Smooth muscle cell (in vitro differentiated cells): ENCODE data around the gene GRIN2D. TPM values are rescaled to one million over a fixed set of nuclear protein-coding genes. Genes with fewer than 3 reads are reported as not detected.

Source experiments
- DNase-seq: peaks from one replicate; lab custom pipeline; 2025; ENCODE audit not compliant: unreplicated experiment; lab: John Stamatoyannopoulos, UW
- H2AFZ ChIP-seq: fragments of 200-600 bp; sonication (generic); 2 replicates; pipeline ENCODE4 v1.6.0; 2016; ENCODE audit warnings: antibody characterized with exemption, low read depth, mild to moderate bottlenecking
- H3F3A ChIP-seq: fragments of 200-600 bp; sonication (generic); 2 replicates; pipeline ENCODE4 v1.6.0; 2017; ENCODE audit warnings: antibody characterized with exemption, low read depth
- H3K27ac ChIP-seq: fragments of 200-600 bp; sonication (generic); 2 replicates; pipeline ENCODE4 v1.5.1; 2016; ENCODE audit warnings: low read depth, mild to moderate bottlenecking
- H3K27me3 ChIP-seq: fragments of 200-600 bp; sonication (generic); 2 replicates; pipeline ENCODE4 v1.6.1; 2016; ENCODE audit warnings: low read depth, mild to moderate bottlenecking
- H3K36me3 ChIP-seq: fragments of 200-600 bp; sonication (generic); 2 replicates; pipeline ENCODE4 v1.5.1; 2016; ENCODE audit warnings: low read depth
- H3K4me1 ChIP-seq: fragments of 200-600 bp; sonication (generic); 2 replicates; pipeline ENCODE4 v1.5.1; 2016; ENCODE audit warnings: low read depth
- H3K4me2 ChIP-seq: fragments of 200-600 bp; sonication (generic); 2 replicates; pipeline ENCODE4 v1.6.0; 2016; ENCODE audit warnings: mild to moderate bottlenecking
- H3K4me3 ChIP-seq: fragments of 200-600 bp; sonication (generic); 2 replicates; pipeline ENCODE4 v1.5.1; 2016; ENCODE audit warnings: mild to moderate bottlenecking
- H3K79me2 ChIP-seq: fragments of 200-600 bp; sonication (generic); 2 replicates; pipeline ENCODE4 v1.6.0; 2016; ENCODE audit warnings: low read depth, mild to moderate bottlenecking
- H3K9ac ChIP-seq: fragments of 200-600 bp; sonication (generic); 2 replicates; pipeline ENCODE4 v1.6.0; 2016; ENCODE audit warnings: low read depth
- H3K9me3 ChIP-seq: fragments of 200-600 bp; sonication (generic); replicated peaks from 2 replicates; pipeline ENCODE4 v1.5.1; 2016; ENCODE audit warnings: low read depth
- H4K20me1 ChIP-seq: fragments of 200-600 bp; sonication (generic); 2 replicates; pipeline ENCODE4 v1.6.0; 2016; ENCODE audit warnings: low read depth
- WGBS: methylation state at CpG from one replicate; pipeline ENCODE4 v1.1.7; 2016; ENCODE audit warnings: low lambda C conversion rate; 5-methylcytosine and 5-hydroxymethylcytosine counted together
- polyA plus RNA-seq: library from polyadenylated mRNA; unstranded; fragments of >200 nt; fragmentation: Nextera tagmentation; extraction: Ambion mirVana; gene quantifications from 2 replicates; pipeline ENCODE4 v1.2.1, GENCODE V29; 2016
- total RNA-seq: library from RNA; depleted of rRNA; stranded (reverse); fragments of >200 nt; gene quantifications from 2 replicates; pipeline ENCODE4 v1.2.3, GENCODE V29; 2014
- TF ChIP-seq, protein P1 (sequence below): fragments of 200-600 bp; sonication (generic); IDR thresholded peaks from 2 replicates; pipeline ENCODE4 v1.5.1; 2017; ENCODE audit warnings: borderline replicate concordance, mild to moderate bottlenecking, antibody characterized with exemption; ENCODE audit not compliant: insufficient read depth, poor library complexity, severe bottlenecking

Gene GRIN2D
- total and polyA plus RNA-seq, 2 experiments from 2014 or later: 4.0 to 10.7 TPM

GRCh38 chr19:48392860-48393558 is 459 bp upstream of the GRIN2D start:
- peak overlapping the region; percentile 100 for H3K4me2 ChIP-seq
- H3K27ac ChIP-seq: peak overlapping the region; percentile 45
- H3K9me3 ChIP-seq: no peaks in the 10 kb centered on the region
- H3K79me2 ChIP-seq: peaks cover 30% of the 10 kb centered on the region
- TF ChIP-seq, protein P1, sequence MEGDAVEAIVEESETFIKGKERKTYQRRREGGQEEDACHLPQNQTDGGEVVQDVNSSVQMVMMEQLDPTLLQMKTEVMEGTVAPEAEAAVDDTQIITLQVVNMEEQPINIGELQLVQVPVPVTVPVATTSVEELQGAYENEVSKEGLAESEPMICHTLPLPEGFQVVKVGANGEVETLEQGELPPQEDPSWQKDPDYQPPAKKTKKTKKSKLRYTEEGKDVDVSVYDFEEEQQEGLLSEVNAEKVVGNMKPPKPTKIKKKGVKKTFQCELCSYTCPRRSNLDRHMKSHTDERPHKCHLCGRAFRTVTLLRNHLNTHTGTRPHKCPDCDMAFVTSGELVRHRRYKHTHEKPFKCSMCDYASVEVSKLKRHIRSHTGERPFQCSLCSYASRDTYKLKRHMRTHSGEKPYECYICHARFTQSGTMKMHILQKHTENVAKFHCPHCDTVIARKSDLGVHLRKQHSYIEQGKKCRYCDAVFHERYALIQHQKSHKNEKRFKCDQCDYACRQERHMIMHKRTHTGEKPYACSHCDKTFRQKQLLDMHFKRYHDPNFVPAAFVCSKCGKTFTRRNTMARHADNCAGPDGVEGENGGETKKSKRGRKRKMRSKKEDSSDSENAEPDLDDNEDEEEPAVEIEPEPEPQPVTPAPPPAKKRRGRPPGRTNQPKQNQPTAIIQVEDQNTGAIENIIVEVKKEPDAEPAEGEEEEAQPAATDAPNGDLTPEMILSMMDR: no peak
- H4K20me1 ChIP-seq: peaks cover 17% of the 10 kb centered on the region
- peak overlapping the region; percentile 73 for H3K9ac ChIP-seq
- peaks cover 6% of the 10 kb centered on the region for H3F3A ChIP-seq
- H3K4me1 ChIP-seq: peaks cover 30% of the 10 kb centered on the region
- WGBS: 72% methylated on average over 13 of the region's 15 CpGs
- peak overlapping the region; percentile 69 for H3K4me3 ChIP-seq
- no peaks in the 10 kb centered on the region for H3K27me3 ChIP-seq
- DNase-seq: no peak
- H3K36me3 ChIP-seq: no peaks in the 10 kb centered on the region
- H2AFZ ChIP-seq: peak overlapping the region; percentile 36

GRCh38 chr19:48394331-48395169 is 1.1 kb downstream of the GRIN2D start:
- Histone ChIP-seq H3K4me2 (peak overlapping the region; percentile 100), H3K36me3 (no peaks in the 10 kb centered on the region), H3K27ac (no peak overlapping the region), H3K79me2 (peaks cover 19% of the 10 kb centered on the region), H4K20me1 (peaks cover 1% of the 10 kb centered on the region), H2AFZ (no peak overlapping the region), H3K27me3 (no peaks in the 10 kb centered on the region), H3K4me3 (peak overlapping the region; percentile 69), H3K4me1 (peaks cover 30% of the 10 kb centered on the region), H3K9me3 (no peaks in the 10 kb centered on the region), H3K9ac (peak overlapping the region; percentile 73), H3F3A (peaks cover 13% of the 10 kb centered on the region)
- 26% methylated on average over 20 of the region's 38 CpGs for WGBS
- TF ChIP-seq, protein P1: no peak
- no peak for DNase-seq

DNA sequence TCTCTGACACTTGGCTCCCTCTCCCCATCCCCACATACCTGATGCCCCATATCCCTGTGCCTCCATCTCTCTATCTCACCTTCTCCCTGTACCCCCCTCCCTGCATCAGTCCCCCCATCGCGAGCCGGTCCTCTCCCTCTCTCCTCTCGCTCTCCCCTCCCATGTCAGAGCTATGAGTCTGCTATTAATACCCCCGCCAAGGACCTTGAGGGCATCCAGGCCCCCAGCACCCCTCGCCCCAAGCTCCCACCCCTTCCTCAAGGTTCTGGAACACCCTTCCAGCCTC is 1.6 kb downstream of the GRIN2D start:
- peak overlapping the region; percentile 100 for H3K4me2 ChIP-seq
- WGBS: 72% methylated on average over 2 of the region's 6 CpGs

More for the DNA sequence above, 1.6 kb downstream of the GRIN2D start:
- H3K9me3 ChIP-seq: no peaks in the 10 kb centered on the region
- no peaks in the 10 kb centered on the region for H3K27me3 ChIP-seq
- no peak overlapping the region for H3K27ac ChIP-seq
- no peaks in the 10 kb centered on the region for H4K20me1 ChIP-seq
- no peaks in the 10 kb centered on the region for H3K36me3 ChIP-seq
- peak overlapping the region; percentile 69 for H3K4me3 ChIP-seq
- peaks cover 15% of the 10 kb centered on the region for H3K79me2 ChIP-seq
- H3F3A ChIP-seq: peaks cover 14% of the 10 kb centered on the region
- TF ChIP-seq, protein P1: no peak
- H3K9ac ChIP-seq: no peak overlapping the region
- H3K4me1 ChIP-seq: peaks cover 30% of the 10 kb centered on the region
- no peak for DNase-seq
- H2AFZ ChIP-seq: no peak overlapping the region
